Measurements from ENCODE around the gene REV1.

GRCh38 chr2:99524056-99524455, 34.2 kb upstream of the REV1 start:
- TF ChIP-seq RCOR1 (IDR thresholded peaks at IDR 0.05; ENCODE audit: insufficient replicate concordance, low read length) (no peak), SMC3 (IDR thresholded peaks at IDR 0.05; ENCODE audit: low read depth, low read length) (no peak), CEBPB (IDR thresholded peaks at IDR 0.05; ENCODE audit: low read depth, low read length) (no peak), POLR2A (IDR thresholded peaks at IDR 0.05; ENCODE audit: low read depth, low read length) (no peak), FOS (IDR thresholded peaks at IDR 0.05; ENCODE audit: low read depth, low read length) (no peak), NFE2L2 (IDR thresholded peaks at IDR 0.05; ENCODE audit: low read depth, low read length) (no peak)
- TF ChIP-seq, protein P1, sequence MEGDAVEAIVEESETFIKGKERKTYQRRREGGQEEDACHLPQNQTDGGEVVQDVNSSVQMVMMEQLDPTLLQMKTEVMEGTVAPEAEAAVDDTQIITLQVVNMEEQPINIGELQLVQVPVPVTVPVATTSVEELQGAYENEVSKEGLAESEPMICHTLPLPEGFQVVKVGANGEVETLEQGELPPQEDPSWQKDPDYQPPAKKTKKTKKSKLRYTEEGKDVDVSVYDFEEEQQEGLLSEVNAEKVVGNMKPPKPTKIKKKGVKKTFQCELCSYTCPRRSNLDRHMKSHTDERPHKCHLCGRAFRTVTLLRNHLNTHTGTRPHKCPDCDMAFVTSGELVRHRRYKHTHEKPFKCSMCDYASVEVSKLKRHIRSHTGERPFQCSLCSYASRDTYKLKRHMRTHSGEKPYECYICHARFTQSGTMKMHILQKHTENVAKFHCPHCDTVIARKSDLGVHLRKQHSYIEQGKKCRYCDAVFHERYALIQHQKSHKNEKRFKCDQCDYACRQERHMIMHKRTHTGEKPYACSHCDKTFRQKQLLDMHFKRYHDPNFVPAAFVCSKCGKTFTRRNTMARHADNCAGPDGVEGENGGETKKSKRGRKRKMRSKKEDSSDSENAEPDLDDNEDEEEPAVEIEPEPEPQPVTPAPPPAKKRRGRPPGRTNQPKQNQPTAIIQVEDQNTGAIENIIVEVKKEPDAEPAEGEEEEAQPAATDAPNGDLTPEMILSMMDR (conservative IDR thresholded peaks at IDR 0.05; ENCODE audit: low read depth, low read length), result no peak
- TF ChIP-seq, protein P2, sequence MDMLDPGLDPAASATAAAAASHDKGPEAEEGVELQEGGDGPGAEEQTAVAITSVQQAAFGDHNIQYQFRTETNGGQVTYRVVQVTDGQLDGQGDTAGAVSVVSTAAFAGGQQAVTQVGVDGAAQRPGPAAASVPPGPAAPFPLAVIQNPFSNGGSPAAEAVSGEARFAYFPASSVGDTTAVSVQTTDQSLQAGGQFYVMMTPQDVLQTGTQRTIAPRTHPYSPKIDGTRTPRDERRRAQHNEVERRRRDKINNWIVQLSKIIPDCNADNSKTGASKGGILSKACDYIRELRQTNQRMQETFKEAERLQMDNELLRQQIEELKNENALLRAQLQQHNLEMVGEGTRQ (IDR thresholded peaks at IDR 0.05; ENCODE audit: low read depth, low read length), result no peak
